Mammary epithelial cell (primary cell): ENCODE results near the gene SCLT1.

Experiments
- CTCF ChIP-seq, 2 donors: IDR thresholded peaks in 1 of 2; conservative IDR thresholded peaks in 1 of 2; 2 replicates each; pipeline ENCODE4 v1.5.1; 2011 to 2012; ENCODE audit warnings: inconsistent platforms in 2 of 2, low read length in 2 of 2, mild to moderate bottlenecking in 2 of 2, control low read depth in 1 of 2, low read depth in 1 of 2; ENCODE audit not compliant: insufficient read depth in 1 of 2; ENCODE audit errors: extremely low read depth in 1 of 2
- EZH2 ChIP-seq: IDR thresholded peaks from 2 replicates; pipeline ENCODE4 v1.6.1; 2012; ENCODE audit warnings: low read length, inconsistent platforms, borderline replicate concordance

GRCh38 chr4:129062580-129062979 lies 30.8 kb downstream of the SCLT1 start:
- TF ChIP-seq CTCF (conservative IDR thresholded peaks at IDR 0.05 in 1 of 2, IDR thresholded peaks at IDR 0.05 in 1 of 2; ENCODE audit: extremely low read depth in 1 of 2, insufficient read depth in 1 of 2, low read depth in 1 of 2, low read length in 2 of 2): no peak
- TF ChIP-seq EZH2: no peak
